HG02981 (cell line): ENCODE results near the gene FHIT.

Source experiments
- ATAC-seq: cut with Tn5 transposase; IDR thresholded peaks from one replicate; pipeline ENCODE4 v1.9.1; 2021; ENCODE audit warnings: mild to moderate bottlenecking, moderate library complexity; ENCODE audit not compliant: unreplicated experiment

Gene FHIT

DNA sequence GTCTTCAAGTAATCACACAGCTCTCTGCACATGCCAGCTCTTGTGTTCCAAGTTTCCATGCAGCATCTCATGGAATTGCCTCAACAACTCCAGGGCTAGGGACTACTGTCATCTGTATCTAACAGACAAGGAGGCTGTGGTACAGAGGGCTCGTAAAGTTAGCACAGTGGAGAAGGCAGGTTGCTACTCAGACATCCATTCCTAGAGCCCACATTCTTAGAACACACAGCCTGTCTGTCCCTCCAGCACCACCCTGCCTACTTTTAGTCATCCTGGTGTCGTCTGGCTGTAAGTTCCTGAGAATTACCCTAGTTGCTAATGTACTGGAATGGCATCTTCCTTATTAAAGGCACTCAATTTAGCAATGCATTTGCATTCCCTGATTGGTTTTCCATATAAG is 862.5 kb downstream of the FHIT start:
- ATAC-seq: no peak

DNA sequence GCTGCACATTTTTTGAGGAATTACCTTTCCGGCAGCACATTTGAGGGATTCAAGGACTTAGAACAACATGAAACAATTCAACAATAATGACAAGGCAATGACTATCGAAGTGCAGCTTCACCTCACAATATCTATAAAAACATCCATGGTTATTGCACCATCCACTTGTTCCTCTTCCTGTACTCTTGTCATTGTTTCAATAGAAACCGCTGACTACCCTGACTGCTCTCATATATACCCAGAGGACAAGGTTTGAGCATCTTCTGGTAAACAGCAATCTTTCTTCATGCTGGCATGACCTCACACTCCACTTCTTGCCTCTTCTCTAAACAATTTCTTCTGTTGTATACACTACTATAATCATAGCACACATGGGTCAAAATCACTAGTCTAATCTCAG is 864.9 kb downstream of the FHIT start:
- no peak for ATAC-seq

DNA sequence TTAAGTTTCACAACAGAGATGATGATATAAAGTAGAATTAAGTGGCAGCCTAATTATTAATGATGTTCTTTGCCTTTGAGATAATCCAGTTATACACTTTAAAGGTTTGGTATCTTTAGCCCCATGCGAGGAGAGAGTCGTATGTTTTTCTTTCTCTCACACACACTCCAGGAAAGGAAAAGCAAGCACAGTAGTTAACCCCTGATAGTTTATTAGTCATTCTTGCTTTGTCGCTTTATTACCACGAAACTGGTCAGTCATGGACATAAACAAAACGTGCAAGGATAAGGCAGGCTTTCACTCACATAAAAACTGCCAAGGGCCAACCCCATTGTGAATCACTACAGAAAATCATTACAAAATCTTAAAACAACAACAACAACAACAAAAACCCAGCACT is 866.9 kb downstream of the FHIT start:
- no peak for ATAC-seq

DNA sequence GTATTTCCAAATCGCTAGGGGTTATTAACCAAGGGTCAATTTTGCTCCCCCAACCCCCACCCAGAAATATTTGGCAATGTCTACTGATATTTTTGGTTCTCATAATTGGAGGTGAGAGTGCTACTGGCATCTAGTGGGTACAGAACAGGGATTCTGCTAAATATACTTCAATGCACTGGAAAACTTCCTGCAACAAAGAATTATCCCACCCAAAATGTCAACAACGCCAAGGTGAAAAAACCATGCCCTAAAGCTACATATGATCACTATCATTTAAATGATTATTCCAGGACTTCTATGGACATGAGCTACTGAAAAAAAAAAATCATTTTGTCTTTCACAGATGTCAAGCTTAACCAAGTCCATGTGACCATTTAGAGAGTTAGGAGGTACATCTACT is 867.9 kb downstream of the FHIT start:
- ATAC-seq: no peak

DNA sequence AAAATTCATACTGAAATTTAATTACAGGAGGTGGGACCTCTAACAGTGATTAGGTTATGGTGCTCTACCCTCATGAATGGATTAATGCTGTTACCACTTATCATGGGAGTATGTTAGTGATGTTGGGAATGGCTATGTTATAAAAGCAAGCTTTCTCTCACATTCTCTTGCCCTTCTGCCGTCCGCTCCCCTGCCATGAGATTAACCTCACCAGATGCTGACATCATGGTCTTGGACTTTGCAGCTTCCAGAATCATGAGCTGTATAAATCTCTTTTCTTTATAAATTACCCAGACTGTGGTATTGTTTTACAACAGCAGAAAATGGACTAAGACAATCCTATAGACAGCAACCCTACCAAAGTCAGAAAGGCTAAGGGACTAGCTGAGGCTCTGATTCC is 884.8 kb downstream of the FHIT start:
- no peak for ATAC-seq

DNA sequence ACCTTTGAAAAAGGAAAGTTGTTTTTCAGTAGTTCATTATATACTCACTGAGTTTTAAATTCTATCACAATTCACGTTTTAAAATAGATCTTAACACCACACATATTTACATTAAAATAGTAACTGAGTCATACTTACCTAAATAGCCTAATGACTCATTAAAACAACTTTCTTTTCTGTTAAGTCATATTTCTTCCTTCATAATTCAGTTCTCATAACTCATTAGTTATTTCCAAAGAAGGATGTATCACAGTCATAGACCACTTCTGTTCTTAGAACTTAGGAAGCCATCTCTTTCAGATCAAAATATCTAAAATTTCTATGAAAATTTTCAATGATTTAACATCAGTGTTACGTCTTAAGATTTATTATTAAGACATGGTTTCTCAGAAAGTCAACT is 885.9 kb downstream of the FHIT start:
- no peak for ATAC-seq

DNA sequence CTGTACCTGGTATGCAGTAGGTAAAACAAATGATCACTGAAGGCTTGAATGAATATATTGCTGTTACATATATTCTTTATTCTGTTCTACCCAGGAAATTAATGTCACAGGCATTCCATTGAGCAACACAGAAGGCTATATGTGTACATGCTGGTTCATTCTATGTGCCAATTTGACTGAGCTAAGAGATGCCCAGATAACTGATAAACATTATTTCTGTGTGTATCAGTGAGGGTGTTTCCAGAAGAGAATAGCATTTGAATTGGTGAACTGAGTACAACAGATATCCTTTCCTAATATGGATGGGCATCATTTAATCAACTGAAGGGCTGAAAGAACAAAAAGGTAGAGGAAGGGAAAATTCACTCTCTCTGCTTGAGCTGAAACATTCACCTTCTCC is 886.8 kb downstream of the FHIT start:
- no peak for ATAC-seq

DNA sequence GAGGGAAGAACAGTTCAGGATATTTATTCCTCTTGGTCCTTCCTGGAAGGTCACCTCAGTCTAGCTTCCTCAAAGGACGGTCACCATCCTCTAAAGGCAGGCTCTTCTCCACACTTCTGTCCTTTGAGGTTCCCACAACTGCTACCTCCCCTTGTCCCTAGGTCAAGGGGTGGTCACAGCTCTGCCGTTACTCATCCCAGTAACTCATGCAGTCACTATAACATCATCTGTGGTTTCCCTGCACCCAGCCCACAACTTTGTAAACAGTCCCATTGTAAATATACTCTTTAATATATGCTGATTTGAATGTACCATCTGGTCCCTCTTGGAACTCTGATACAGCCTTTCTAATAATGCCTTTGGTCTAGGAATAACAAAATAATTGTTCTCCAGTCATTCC is 887.4 kb downstream of the FHIT start:
- ATAC-seq: no peak

DNA sequence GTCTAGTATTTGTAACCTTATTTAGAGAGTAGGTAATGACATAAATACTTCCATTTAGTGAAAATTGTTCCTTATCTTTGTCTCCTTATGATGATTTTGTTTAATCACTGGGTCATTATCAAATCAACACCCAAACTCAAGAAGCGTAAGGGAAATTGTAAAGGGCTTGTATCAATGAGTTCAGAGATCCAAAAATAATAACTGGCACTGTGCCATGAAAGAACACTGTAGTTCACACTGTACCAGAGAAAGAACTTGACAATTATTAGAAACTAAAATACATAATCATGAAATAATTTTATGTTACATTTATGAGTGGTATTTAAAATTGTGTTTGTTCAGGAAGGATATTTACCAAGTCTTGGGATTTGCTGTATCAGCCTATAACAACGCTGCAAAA is 895.4 kb downstream of the FHIT start:
- no peak for ATAC-seq

DNA sequence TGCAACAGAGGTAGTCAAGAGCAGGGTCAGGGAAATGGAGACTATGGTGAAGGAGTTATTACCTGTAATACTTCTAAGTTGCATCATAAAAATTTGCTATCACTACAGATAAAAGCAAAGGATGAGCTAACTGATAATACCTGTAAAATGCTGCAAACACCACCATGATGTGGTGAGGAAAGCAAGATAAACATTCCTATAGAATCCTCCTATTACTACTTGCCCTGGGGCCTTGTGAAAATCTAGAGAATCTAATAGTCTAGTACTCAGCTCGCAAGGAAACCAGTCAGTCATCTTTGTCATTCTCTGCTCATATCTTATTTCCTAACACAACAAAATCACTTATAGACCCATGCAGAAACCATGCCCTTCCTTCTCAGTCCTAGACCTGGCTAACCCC is 899.8 kb downstream of the FHIT start:
- ATAC-seq: no peak

DNA sequence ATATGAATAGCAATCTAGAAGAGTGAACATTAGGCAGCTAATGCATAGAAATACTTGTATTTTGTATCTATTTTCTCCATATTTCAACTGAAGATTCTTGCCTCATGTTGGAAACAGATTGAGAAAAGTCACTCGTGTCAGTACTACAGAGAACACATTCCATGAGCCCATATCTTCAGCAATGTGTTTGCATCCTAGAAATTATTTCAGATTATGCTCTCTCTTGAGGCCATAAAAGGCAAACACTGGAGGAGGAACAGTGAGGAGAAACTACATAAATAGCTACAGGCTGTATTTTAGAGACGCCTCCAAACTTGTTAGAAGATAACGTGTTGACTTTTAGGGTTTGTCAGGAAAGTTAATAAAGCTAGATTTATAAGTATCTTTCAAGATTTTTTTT is 906.9 kb downstream of the FHIT start:
- no peak for ATAC-seq

DNA sequence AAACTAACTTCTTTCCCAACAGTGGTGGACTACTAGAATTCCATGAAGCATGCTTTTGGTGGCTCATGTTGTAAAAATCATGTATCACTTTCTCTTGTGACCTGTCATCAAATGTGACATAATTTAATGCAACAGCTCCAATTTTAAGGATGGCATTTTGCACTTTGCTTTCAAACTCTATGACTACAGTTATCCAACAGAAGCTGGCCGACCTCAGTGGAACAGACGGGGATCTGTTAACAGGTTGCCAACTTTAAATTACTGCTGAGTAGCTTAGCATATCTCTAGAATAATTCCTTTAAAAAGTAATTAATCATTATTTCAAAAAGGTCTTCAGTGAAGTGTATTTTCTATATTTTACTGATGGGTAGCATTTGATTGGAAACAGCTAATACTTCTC is 907.4 kb downstream of the FHIT start:
- no peak for ATAC-seq

DNA sequence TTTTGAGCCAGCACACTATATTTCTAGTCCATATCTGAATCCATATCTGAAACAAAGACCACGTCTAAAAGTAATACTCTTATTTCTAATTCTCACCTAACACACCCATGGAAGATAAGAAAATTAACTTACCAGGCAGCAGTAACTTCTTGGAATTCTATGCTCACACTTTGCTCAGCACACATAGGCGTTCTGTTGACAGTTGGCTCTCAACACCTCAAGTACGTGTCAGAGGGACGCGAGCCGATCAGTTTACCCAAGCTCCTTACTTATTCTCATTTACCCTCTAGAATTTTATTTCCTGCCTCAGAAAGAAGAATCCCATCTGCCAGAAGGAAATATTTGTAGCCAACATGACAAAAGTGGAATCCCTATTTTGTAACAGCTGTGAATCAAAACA is 911.9 kb downstream of the FHIT start:
- no peak for ATAC-seq

DNA sequence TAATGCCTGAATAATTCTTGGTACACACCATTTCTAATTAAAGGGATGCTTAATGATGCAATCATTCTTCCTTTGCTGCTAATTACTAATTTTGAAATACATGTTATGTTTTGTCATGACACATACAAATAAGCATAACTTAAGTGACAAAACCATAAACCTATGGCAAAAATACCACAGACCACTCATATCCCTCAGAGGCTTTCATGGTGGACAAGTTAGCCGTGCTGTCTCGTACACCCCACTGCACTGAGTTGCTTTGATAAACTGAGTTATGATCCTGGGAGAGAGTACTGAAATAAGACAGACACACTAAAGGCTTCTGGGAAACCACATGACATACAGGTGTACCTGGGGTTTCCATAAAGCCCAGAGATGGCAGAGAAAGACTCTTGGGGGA is 913.8 kb downstream of the FHIT start:
- no peak for ATAC-seq

DNA sequence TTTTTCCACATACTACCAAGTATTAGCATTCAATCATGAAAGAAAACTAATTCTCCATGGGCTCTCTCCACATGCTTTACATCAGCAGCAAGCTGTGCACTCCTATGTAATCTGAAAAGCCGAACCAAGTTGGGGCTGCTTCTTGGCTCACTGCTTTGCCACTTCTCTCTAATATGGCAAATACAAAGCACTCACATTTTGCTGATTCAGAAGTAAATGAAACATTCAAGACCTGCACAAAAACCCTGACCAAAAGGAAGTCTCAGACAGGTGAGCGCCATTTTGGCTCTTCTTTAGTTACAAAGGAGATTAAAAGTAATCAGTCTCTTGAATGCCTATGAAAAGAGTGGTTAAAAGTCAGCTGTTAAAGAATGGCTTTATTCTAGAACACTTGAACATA is 915.2 kb downstream of the FHIT start:
- no peak for ATAC-seq

DNA sequence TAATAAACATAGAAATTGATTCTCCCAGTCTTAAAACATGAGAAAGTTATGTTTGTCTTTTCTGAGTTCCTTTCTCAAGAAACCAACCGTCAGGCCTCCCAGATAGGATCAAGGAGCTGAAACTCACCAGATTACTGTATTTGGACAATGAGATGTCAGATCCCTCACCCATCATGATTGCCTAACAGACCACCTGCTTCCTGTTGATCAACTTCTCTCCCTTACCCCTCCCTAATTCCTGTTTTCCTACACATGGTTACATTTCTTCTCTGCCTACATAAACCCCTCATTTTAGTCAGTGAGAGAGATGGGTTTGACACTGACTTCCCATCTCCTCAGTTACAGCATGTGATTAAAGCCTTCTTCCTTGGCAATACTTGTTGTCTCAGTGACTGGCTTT is 917.5 kb downstream of the FHIT start:
- no peak for ATAC-seq

DNA sequence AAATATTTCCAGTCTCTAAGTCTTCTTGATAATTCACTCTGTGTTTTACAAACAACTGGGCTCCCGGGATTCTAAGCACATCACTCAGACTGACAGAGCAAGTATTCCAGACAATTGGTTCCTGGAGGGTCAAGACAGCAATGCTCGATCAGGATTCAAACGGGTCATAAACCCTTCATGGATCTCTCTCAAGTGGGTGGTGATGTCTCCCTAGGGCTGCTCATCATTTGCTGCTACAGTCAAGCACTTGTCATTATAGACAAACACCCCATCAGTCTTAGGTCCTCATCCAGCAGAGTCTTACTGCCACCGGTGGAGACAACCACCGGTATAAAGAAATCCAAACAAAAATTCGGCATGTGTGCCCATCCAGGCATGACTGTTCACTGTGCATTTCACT is 921.1 kb downstream of the FHIT start:
- ATAC-seq: no peak

DNA sequence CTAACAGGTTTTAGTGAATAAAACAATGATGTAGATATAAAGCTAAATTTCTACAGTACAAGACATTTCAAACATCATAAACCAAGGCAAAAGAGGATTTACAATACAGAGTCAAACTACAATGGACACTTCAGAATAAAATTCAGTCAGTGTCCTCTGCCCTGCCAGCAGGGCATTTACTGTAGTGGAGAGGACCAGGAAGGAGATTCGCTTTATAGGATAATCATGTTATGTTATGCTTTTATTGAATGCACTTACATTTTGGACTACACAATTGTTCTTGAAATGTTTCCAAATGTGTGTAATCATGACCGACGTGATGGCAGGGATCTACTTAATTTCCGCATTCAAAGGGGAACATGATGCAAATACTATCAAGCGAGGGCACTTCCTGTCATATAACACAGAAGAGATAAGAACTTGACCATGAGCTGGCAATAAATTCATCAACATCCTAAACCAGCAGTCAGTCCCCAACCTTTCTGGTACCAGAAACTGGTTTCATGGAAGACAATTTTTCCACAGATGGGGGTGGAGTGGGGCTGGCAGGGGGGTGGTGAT is 925.6 kb downstream of the FHIT start:
- ATAC-seq: no peak

DNA sequence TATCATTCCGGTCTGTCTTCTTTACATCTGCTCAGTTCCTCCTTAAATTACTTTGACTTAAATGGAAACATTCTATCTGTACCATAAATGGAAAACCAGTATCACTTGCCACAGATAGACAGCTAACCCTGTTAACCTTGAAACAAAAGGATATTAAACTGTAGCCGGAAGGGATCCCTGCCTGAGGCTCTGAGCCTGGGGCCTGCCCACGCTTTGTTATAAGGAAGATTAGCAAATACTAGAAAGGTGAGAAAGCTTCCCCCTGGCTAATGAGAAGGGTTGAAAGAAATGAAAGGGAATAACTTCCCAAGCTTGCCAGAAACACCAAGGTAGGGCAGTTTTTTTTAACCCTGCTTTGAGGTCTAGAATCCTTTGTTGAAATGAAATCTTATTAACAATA is 927.6 kb downstream of the FHIT start:
- no peak for ATAC-seq

DNA sequence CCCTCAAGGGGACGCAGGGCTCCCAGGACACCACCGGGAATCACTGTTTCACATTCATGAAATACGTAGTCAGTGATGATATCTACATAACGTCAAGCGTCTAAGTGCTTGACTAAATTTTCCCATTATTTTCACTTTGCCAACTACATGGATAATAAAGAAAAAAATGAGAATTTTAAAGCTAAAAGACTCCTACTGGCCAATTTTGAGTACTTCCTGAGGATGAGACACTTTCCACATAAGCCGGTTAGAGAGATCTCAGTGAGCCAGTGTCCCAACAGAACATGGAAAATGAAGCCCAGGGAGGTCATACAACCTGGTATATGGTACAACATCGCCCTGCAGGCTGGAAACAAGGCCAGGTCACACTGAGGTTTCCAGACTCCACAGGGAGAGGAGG is 928.1 kb downstream of the FHIT start:
- no peak for ATAC-seq

DNA sequence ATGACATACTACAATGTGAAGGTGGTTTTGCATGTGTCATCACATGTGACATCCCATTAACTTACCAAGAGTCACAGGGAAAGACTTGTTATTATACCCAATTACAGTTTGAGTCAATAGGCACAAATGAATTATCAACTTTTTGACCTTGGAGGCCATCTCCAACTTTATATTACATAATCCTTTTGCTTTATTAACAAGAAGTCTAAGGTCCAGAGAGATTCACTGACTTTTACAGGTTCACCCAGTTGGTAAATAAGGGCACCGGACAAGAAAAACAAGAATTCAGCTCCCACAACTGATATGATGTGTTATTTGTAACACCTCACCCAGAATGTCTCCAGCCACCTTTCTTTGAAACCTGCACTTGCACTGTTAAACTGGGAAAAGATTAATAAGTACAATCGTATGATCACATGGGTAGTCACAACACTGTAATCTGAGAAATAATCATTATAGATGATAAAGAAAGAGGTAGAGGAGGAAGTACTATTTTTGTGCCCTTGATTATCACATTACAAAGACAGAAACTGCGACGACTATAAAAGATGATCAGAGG is 928.9 kb downstream of the FHIT start:
- no peak for ATAC-seq

DNA sequence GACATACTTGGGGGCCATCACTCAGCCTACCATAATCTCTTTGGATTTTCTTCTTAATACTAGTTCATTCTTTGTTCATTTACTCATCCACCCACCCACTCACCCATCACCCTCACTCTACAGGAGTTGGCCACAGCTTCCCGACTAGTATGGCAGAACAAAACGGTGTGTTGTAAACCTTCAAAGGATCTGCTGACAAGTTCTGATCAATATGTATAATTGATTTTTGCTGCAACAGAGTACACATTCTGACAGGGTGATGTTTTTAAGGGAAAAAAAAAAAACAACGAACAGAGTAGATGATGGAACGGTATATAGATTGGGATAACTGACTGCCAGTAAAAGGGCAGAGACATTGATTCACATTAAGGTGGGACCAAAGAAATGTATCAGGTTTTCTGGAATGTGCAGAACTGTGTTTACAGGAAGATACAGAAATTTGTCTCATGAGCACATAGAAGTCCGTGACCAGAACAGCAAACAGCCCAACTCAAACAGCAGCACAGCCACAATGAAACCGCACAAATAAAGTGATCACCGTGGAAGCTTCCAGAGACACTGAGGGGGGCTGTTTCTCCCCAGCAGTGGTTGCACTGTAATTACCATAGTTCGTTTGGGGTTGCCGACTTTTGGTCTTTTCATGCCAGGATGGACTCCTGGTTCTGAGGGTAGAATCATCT is 931.9 kb downstream of the FHIT start:
- no peak for ATAC-seq
